Skeletal muscle tissue (tissue), 4 donors: Measurements from ENCODE around the gene LRP8. TPM values are rescaled to one million over a fixed set of nuclear protein-coding genes. Genes with fewer than 3 reads are reported as not detected.

Source experiments
- H3K27ac ChIP-seq: one replicate; pipeline ENCODE4 v1.7.0; 2013; ENCODE audit warnings: mild to moderate bottlenecking, low read depth, low read length, inconsistent platforms
- H3K27me3 ChIP-seq, 3 donors: one replicate each; pipeline ENCODE4 v1.7.0; 2013; ENCODE audit warnings: low read length in 3 of 3; ENCODE audit not compliant: control insufficient read depth in 3 of 3, insufficient read depth in 3 of 3
- H3K36me3 ChIP-seq, 3 donors: one replicate each; pipeline ENCODE4 v1.7.0; 2013; ENCODE audit warnings: low read length in 3 of 3; ENCODE audit not compliant: control insufficient read depth in 3 of 3, insufficient read depth in 3 of 3
- H3K4me1 ChIP-seq, 3 donors: one replicate each; pipeline ENCODE4 v1.7.0; 2013; ENCODE audit warnings: low read length in 3 of 3, mild to moderate bottlenecking in 3 of 3; ENCODE audit not compliant: control insufficient read depth in 3 of 3, insufficient read depth in 3 of 3
- H3K4me3 ChIP-seq, 3 donors: one replicate each; pipeline ENCODE4 v1.7.0; 2013; ENCODE audit warnings: low read length in 3 of 3
- H3K9ac ChIP-seq, 3 donors: one replicate each; pipeline ENCODE4 v1.7.0; 2013; ENCODE audit warnings: low read length in 3 of 3, mild to moderate bottlenecking in 3 of 3, moderate library complexity in 2 of 3, low read depth in 1 of 3
- H3K9me3 ChIP-seq, 3 donors: one replicate each; pipeline ENCODE4 v1.7.0; 2013; ENCODE audit warnings: low read length in 3 of 3; ENCODE audit not compliant: control insufficient read depth in 3 of 3
- total RNA-seq: library from RNA; depleted of rRNA; stranded (reverse); fragments of >200 nt; gene quantifications from one replicate; pipeline ENCODE4 v1.2.3, GENCODE V29; 2014
- donor health status: Osteomylitis.

LRP8 gene
- total RNA-seq, 1 donor from 2014 or later = 1.6 TPM

- no peaks in the 10 kb centered on the region for H3K9me3 ChIP-seq
- peak overlapping the region; percentile 97 for H3K27ac ChIP-seq
These were observed 131.8 kb downstream of the LRP8 start for GRCh38 chr1:53196017-53196484.

GRCh38 chr1:53195246-53196016, 132.4 kb downstream of the LRP8 start:
- peak overlapping the region in 1 of 3 donors; percentile 94 for H3K9ac ChIP-seq
- H3K27ac ChIP-seq = peak overlapping the region; percentile 97

More at GRCh38 chr1:53196017-53196484, 131.8 kb downstream of the LRP8 start:
- Histone ChIP-seq H3K4me1 (peaks cover 26 to 30% (median 28%) of the 10 kb centered on the region in 3 donors), H3K9ac (peak overlapping the region; percentile 52 to 95 (median 94)), H3K36me3 (peaks cover 0 to 4% (median 0%) of the 10 kb centered on the region in 3 donors), H3K4me3 (peak overlapping the region; percentile 67 to 89 (median 87)), H3K27me3 (no peaks in the 10 kb centered on the region)

More at GRCh38 chr1:53195246-53196016, 132.4 kb downstream of the LRP8 start:
- H3K27me3 ChIP-seq = no peaks in the 10 kb centered on the region
- H3K36me3 ChIP-seq = no peaks in the 10 kb centered on the region
- H3K4me3 ChIP-seq = peak overlapping the region; percentile 67 to 89 (median 87)
- no peaks in the 10 kb centered on the region for H3K9me3 ChIP-seq
- H3K4me1 ChIP-seq = peaks cover 26 to 30% (median 28%) of the 10 kb centered on the region in 3 donors

Other genes starting within 250 kb of the LRP8 start
- gene SLC1A7, start 185.4 kb downstream of the LRP8 start, total RNA-seq = not detected
- gene CPT2, start 131.2 kb downstream of the LRP8 start, total RNA-seq = 8.9 TPM
- gene CZIB, start 107.4 kb downstream of the LRP8 start, total RNA-seq = 38.1 TPM
- 33.4 TPM for gene MAGOH, start 89.6 kb downstream of the LRP8 start, total RNA-seq
- gene DMRTB1, start 131.3 kb upstream of the LRP8 start, total RNA-seq = not detected